Activated CD4-positive, alpha-beta T cell treated with anti-CD3 and anti-CD28 coated beads, Interleukin-10, Interleukin-2, amounts not matched to agents 100 ng/mL and 50 ng/mL, durations not matched to agents 16 hours and 8 hours (primary cell): ENCODE measurements around the gene SNRPE.
A peak's percentile ranks its signal among the peaks of the same experiment; 100 is the strongest.
"Not testable (repeated sequence)": the region's sequence is repeated elsewhere in the genome, so short reads cannot be mapped to it uniquely, and the experiment has no call there.

Experiments
- DNase-seq: peaks from one replicate; pipeline ENCODE4 v3.0.0-alpha.2; 2020

The SNRPE gene

DNA sequence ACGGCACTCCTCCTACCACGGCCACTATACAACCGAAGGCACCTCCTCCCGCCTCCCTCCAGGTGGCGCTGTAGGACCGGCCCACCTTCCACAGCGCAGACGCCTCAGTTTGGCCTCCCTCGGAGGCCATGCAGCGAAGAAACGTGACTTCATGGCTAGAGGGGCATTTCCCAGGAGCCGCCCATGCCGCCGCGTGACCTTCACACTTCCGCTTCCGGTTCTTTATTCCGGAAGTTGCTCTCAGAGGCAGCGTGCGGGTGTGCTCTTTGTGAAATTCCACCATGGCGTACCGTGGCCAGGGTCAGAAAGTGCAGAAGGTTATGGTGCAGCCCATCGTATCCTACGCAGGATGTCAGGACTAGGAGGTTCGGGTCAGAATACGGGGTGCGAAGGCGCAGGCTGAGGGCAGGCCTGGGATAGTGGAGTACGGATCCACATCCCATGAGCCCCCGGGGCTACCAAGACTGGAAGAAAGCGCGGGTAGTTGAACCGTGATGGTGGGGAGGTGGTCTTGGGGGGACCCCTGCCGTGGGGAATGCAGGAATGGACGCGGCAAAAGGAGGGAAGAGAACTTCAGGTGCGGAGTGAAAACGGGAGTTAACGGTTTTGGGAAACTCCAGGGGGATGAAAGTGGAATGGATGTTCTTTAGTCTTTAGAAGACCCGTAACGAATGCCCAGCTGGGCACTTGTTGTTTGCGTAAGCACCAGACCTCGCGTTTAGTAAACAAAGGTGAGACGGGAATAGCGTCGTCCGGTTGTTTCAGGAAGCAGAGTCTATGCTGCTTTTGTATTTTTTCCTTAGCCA lies at the start of gene SNRPE:
Gene SNRPE, plus strand, starts transcription at position 221 of the 806 bp plus-strand sequence. Its CDS starts 61 bp downstream, at position 282.
- peak; percentile 98 for DNase-seq

- no peak for DNase-seq
Measured at GRCh38 chr1:203813581-203814341, 47.6 kb upstream of the SNRPE start.

GRCh38 chr1:203818399-203818798 lies 43.0 kb upstream of the SNRPE start:
- no peak for DNase-seq

- no peak for DNase-seq
Measured at GRCh38 chr1:203823306-203823705, 38.1 kb upstream of the SNRPE start.

DNA sequence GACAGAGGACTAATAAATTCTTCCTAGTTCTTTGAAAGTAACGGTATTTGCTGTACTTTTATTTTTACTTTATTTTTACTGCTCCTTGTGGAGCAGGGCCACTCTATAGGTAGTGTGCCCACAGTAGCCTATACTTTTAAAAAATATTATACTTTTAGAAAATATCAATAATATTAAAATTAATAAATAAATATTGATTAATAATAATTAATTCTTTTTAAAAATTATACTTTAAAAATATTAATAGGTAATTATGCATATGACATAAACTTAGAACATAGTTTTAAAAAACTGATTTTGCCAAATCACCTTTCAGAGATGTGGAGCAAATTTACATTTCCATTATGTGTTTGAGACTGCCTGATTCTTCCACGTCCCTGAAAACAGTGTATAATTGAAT lies 35.2 kb upstream of the SNRPE start:
- DNase-seq, result no peak

DNA sequence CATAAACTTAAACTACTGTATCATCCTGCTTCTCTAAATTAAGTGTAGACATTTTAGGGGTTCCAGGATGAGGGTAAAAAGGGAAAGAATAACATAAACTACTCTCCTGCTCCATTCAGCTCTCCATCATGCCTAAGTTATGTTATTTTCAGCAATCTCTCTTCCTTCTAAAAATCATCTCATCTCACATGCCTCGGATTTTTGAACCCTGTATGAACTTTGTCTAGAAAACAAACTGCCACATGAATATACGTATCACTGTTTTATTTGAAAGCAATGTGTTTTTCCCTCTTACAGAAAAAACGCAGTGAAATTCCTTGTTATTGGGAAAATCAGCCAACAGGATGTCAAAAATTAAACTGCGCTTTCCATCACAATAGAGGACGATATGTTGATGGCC lies 33.4 kb upstream of the SNRPE start:
- DNase-seq, result no peak

DNA sequence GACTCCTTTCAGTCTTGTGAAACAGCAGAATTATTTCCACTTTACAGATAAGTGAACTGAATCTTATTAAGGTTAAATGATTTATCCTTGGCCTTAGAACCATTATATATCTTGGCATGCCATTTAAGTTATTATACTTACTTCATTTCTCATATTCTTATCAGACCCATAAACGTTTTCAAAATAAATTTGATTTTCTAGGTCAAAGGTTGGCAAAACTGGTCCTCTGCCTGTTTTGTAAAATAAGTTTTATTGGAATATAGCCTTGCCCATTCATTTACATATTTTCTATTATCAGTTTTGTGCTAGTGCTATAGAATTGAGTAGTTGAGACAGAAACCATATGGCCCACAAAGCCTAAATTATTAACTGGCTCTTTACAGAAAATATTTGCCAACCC lies 32.9 kb upstream of the SNRPE start:
- no peak for DNase-seq

GRCh38 chr1:203829247-203829646 lies 32.2 kb upstream of the SNRPE start:
- DNase-seq, result not testable (repeated sequence)

DNA sequence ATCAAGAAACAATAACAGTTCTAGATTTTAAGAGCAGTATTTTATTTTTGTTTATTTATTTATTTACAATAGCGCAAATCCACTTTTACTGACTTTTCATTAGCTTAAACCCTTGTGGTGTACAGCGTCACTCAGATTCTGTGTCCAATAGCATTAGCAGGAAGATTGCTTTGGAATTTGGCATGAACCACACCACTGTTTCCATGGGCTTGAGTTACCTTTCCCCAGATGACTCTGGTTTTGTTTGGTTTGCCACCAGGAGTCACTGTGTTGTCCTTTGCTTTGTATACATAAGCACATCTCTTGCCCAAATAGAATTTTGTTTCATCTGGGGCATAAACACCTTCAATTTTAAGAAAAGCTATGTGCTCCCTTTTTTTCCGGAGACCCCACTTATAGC lies 25.9 kb upstream of the SNRPE start:
- no peak for DNase-seq

DNA sequence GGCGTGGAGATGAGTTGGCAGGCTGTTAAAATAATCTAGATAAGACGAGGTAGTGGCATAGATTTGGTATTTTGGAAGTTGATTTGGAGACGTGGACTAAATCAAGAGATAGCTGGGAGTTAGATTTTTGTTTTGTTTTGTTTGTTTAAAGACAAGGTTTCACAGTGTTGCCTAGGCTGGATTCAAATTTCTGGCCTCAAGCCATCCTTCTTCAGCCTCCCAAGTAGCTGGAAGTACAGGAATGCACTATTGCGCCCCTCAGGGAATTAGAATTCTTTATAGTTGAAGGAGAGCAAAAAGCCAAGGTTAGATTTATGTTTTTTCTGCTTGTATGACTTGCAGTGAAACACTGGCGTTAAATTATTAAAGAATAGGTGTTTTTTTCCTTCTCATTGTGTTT lies 22.3 kb upstream of the SNRPE start:
- DNase-seq, result no peak

- DNase-seq, result no peak
Measured at GRCh38 chr1:203840208-203840808, 21.1 kb upstream of the SNRPE start.

- DNase-seq, result no peak
Measured at GRCh38 chr1:203842559-203842876, 18.9 kb upstream of the SNRPE start.

DNA sequence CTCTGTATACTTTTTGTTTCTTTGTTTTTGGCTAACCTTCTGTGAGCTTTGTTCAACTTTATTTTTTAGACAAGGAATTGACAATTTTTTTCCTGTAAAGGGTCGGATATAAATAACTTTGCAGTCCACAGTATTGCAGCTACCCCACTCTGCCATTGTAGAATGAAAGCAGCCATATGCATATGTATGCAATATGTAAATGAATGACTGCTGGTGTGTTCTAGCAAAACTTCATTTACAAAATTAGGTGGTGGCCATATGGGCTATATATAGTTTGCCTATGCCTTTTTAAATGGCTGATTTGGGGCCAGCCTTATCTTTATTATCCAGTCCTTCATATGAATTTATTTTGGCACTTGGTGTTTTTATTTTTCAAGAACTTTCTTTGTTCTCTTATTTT lies 18.0 kb upstream of the SNRPE start:
- DNase-seq, result no peak

DNA sequence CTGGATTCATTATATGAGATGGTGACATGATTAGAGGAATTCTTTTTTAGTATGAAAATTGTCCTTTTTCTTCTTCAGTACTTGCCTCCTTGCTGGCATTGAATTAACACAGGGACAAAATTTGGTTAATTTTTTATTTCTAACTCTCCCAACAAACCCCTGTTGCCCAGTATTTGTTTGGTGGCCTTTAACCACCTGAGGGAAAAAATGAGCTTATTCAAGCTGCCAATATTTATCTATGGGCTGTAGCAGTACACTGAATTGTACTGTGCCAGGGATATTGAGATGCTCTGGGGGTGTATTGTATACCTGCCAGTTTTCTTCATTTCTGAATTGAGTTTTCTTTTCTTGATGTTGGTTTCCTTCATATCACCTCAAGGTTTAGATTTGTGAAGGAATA lies 8.3 kb upstream of the SNRPE start:
- DNase-seq, result not testable (repeated sequence)

- no peak for DNase-seq
Measured at GRCh38 chr1:203858055-203858454, 3.3 kb upstream of the SNRPE start.

GRCh38 chr1:203858975-203859374 lies 2.4 kb upstream of the SNRPE start:
- no peak for DNase-seq

- DNase-seq, result no peak
Measured at GRCh38 chr1:203860396-203861025, 888 bp upstream of the SNRPE start.

GRCh38 chr1:203867802-203868201 lies 6.4 kb downstream of the SNRPE start:
- no peak for DNase-seq

DNA sequence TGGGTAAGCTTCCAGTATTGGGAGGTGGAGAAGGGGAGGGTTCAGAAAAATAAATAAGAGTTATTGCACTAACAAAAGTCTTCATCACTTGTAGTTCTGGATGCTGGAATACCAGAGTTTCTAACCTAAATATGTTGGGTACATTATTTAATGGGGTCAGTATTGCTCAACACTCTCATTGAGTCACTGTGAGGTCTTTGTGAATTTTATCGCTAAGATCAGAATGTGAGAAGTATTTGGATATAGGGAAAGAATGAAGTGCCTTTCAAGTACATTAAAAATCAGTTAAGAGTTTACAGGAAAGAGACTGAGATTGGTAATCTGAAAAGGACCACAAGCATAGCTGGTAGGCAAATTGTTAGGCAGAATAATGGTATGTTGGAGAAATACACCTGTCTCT lies 8.8 kb downstream of the SNRPE start:
- DNase-seq, result no peak

- DNase-seq, result peak; percentile 44
Measured at GRCh38 chr1:203871114-203871880, 9.9 kb downstream of the SNRPE start.

- DNase-seq, result no peak
Measured at GRCh38 chr1:203873094-203873493, 11.7 kb downstream of the SNRPE start.

DNA sequence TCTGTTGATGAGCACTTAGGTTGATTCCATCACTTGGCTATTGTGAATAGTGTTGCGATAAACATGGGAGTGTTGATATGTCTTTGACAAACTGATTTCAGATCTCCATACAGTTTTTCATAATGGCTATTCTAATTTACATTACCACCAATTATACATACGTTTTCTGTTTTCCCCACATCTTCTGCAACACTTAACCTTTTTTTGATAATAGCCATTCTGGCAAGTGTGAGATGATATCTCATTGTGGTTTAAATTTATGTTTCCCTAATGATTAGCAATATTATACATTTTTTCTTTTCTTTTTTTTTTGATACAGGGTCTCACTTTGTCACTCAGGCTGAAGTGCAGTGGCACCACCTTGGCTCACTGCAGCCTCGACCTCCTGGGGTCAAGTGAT lies 17.0 kb downstream of the SNRPE start:
- no peak for DNase-seq

DNA sequence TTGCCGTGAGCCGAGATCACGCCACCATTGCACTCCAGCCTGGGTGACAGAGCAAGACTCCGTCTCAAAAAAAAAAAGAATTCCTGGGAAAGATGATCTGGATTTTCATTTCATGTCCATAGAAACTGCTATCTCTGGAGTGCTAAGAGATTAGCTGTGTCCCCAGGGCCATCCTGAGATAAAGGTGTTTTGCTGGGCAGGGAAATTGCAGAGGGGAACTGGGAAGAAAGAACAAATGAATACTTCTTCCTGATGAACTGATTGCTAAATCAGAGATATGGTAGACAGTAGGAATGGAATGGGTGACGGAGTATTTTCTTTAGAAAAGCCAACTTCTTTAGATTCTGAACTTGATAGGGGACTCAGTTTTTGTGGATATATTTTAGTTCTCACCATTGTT lies 19.2 kb downstream of the SNRPE start:
- DNase-seq, result no peak
